CD4-positive, alpha-beta T cell (primary cell): Measurements from ENCODE around the gene GADD45G. TPM values are rescaled to one million over a fixed set of nuclear protein-coding genes. Genes with fewer than 3 reads are reported as not detected.

Experiments
- ATAC-seq: fragments of 200-7000 bp; cut with Tn5 transposase; one replicate; pipeline ENCODE4 v1.10.0; 2022; ENCODE audit warnings: mild to moderate bottlenecking; ENCODE audit not compliant: poor library complexity
- CTCF ChIA-PET: fragments of 350-600 bp; sonication (Branson Sonifier 250); formaldehyde crosslinking; loops from one replicate; lab custom pipeline; 2021; ENCODE audit warnings: antibody characterized with exemption, inconsistent platforms; lab: Charles Lee
- POLR2A ChIA-PET: fragments of 350-600 bp; sonication (Branson Sonifier 250); formaldehyde crosslinking; loops from one replicate; lab custom pipeline; 2021; ENCODE audit warnings: antibody characterized with exemption, inconsistent platforms; lab: Charles Lee
- DNase-seq, 14 experiments: peaks; one replicate each; pipeline ENCODE4 v3.0.0-alpha.2; 2013 to 2020; ENCODE audit warnings: mixed read lengths in 2 of 14
- H3K27ac ChIP-seq, 2 donors: one replicate each; pipeline versions ENCODE4 v1.5.1 to v1.7.0; 2013; ENCODE audit warnings: low read length in 2 of 2, low read depth in 1 of 2, mild to moderate bottlenecking in 1 of 2
- H3K27me3 ChIP-seq, 2 experiments: 1 replicate in 1 of 2; 2 replicates in 1 of 2; pipeline versions ENCODE4 v1.6.1 to v1.7.0; 2013; ENCODE audit warnings: low read length in 2 of 2, control low read depth in 1 of 2, mild to moderate bottlenecking in 1 of 2, moderate library complexity in 1 of 2; ENCODE audit not compliant: insufficient read depth in 2 of 2, control insufficient read depth in 1 of 2
- H3K36me3 ChIP-seq: one replicate; pipeline ENCODE4 v1.6.1; 2013; ENCODE audit warnings: low read length, control low read depth; ENCODE audit not compliant: insufficient read depth
- H3K4me1 ChIP-seq: one replicate; pipeline ENCODE4 v1.6.1; 2013; ENCODE audit warnings: low read length, control low read depth; ENCODE audit not compliant: insufficient read depth
- H3K4me3 ChIP-seq: one replicate; pipeline ENCODE4 v1.5.1; 2013; ENCODE audit warnings: mild to moderate bottlenecking, low read length, moderate library complexity
- H3K9me3 ChIP-seq, 2 experiments: 1 replicate in 1 of 2; 2 replicates in 1 of 2; pipeline versions ENCODE4 v1.6.1 to v1.7.0; 2013; ENCODE audit warnings: low read length in 2 of 2, mild to moderate bottlenecking in 2 of 2, control low read depth in 1 of 2, moderate library complexity in 1 of 2; ENCODE audit not compliant: control insufficient read depth in 1 of 2, insufficient read depth in 1 of 2
- H3K27ac Mint-ChIP-seq: one replicate; pipeline ENCODE4 v1.8.0; 2020; ENCODE audit warnings: mixed read lengths
- H3K27me3 Mint-ChIP-seq: one replicate; pipeline ENCODE4 v1.8.0; 2021; ENCODE audit warnings: mixed read lengths
- H3K36me3 Mint-ChIP-seq: one replicate; pipeline ENCODE4 v1.8.0; 2021; ENCODE audit warnings: low read depth, mixed read lengths
- H3K4me1 Mint-ChIP-seq: one replicate; pipeline ENCODE4 v1.8.0; 2021; ENCODE audit warnings: low read depth, mixed read lengths
- H3K4me3 Mint-ChIP-seq: one replicate; pipeline ENCODE4 v1.8.0; 2020; ENCODE audit warnings: mild to moderate bottlenecking, mixed read lengths
- H3K9me3 Mint-ChIP-seq: one replicate; pipeline ENCODE4 v1.8.0; 2020; ENCODE audit warnings: mixed read lengths
- CTCF ChIP-seq: fragments of 200-600 bp; IDR thresholded peaks from one replicate; pipeline ENCODE4 v1.8.0; 2022; ENCODE audit warnings: antibody characterized with exemption, mild to moderate bottlenecking
- intact Hi-C, 2 experiments: fragments of 100-400 bp; cut with DNase I in 1 of 2; cut with micrococcal nuclease in 1 of 2; formaldehyde crosslinking; loops; one replicate each; pipeline versions ENCODE4 v1.15.1 to v1.9.0; 2023 to 2025; cut with DNase I, micrococcal nuclease
- total RNA-seq, 174 experiments: library from RNA in 2 of 174; stranded (reverse) in 2 of 174; gene quantifications; one replicate each; pipeline ENCODE4 v1.2.3 and lab custom pipeline; 2021 to 2026

Gene GADD45G
- total RNA-seq, 2 experiments from 2014 or later, result 15.6 to 16.1 TPM

GRCh38 chr9:89640361-89640760 is 35.5 kb downstream of the GADD45G start:
- Mint-ChIP-seq H3K27ac (no peak overlapping the region), H3K36me3 (no peaks in the 10 kb centered on the region), H3K9me3 (no peaks in the 10 kb centered on the region), H3K4me3 (no peak overlapping the region), H3K4me1 (no peaks in the 10 kb centered on the region), H3K27me3 (no peaks in the 10 kb centered on the region)
- Histone ChIP-seq H3K9me3 (no peaks in the 10 kb centered on the region), H3K27me3 (no peaks in the 10 kb centered on the region), H3K4me3 (no peak overlapping the region), H3K36me3 (no peaks in the 10 kb centered on the region), H3K27ac (no peak overlapping the region), H3K4me1 (no peaks in the 10 kb centered on the region)
- intact Hi-C loops, result no loop called here
- no peak for TF ChIP-seq CTCF
- ATAC-seq (no peak), DNase-seq (peak in 2 of 14 experiments; percentile 12 to 24)
- ChIA-PET POLR2A (no interaction called here), CTCF (no interaction called here)

- no peaks in the 10 kb centered on the region for H3K4me1 ChIP-seq
- no peaks in the 10 kb centered on the region for H3K9me3 ChIP-seq
- DNase-seq (no peak), ATAC-seq (no peak)
- TF ChIP-seq CTCF, result no peak
- H3K4me3 ChIP-seq, result no peak overlapping the region
- Mint-ChIP-seq H3K36me3 (no peaks in the 10 kb centered on the region), H3K27ac (no peak overlapping the region), H3K4me3 (no peak overlapping the region), H3K4me1 (no peaks in the 10 kb centered on the region), H3K27me3 (no peaks in the 10 kb centered on the region), H3K9me3 (no peaks in the 10 kb centered on the region)
- H3K27ac ChIP-seq, result no peak overlapping the region
- CTCF ChIA-PET, result no interaction called here
- H3K36me3 ChIP-seq, result no peaks in the 10 kb centered on the region
- POLR2A ChIA-PET, result no interaction called here
- no peaks in the 10 kb centered on the region for H3K27me3 ChIP-seq
- intact Hi-C loops, result no loop called here
Observed at GRCh38 chr9:89640801-89641200, 36.0 kb downstream of the GADD45G start.

GRCh38 chr9:89641980-89642379 is 37.2 kb downstream of the GADD45G start:
- no peak overlapping the region for H3K27ac Mint-ChIP-seq
- no peak for DNase-seq
- no peaks in the 10 kb centered on the region for H3K4me1 Mint-ChIP-seq
- TF ChIP-seq CTCF, result no peak
- ChIA-PET POLR2A (no interaction called here), CTCF (no interaction called here)
- no peak overlapping the region for H3K4me3 ChIP-seq
- no peaks in the 10 kb centered on the region for H3K27me3 Mint-ChIP-seq
- no peak overlapping the region for H3K27ac ChIP-seq
- no peak overlapping the region for H3K4me3 Mint-ChIP-seq
- H3K9me3 Mint-ChIP-seq, result no peaks in the 10 kb centered on the region
- no peaks in the 10 kb centered on the region for H3K27me3 ChIP-seq
- no peaks in the 10 kb centered on the region for H3K36me3 Mint-ChIP-seq
- ATAC-seq, result no peak
- H3K4me1 ChIP-seq, result no peaks in the 10 kb centered on the region
- H3K36me3 ChIP-seq, result no peaks in the 10 kb centered on the region
- no peaks in the 10 kb centered on the region for H3K9me3 ChIP-seq
- intact Hi-C loops, result no loop called here
